Calu3 (cell line): ENCODE results near the gene CHID1. TPM values are rescaled to one million over a fixed set of nuclear protein-coding genes. Genes with fewer than 3 reads are reported as not detected.

Source experiments
- BruUV-seq: library from RNA; stranded (reverse); fragments of 400-500 nt; replicated peaks from 2 replicates; lab custom pipeline; 2021; lab: Mats Ljungman, UMichigan
- CTCF ChIA-PET: fragments of 300-600 bp; sonication (Branson Sonifier 250); formaldehyde crosslinking; loops from one replicate; lab custom pipeline; 2022; ENCODE audit warnings: antibody characterized with exemption; lab: Charles Lee
- DNase-seq: peaks from one replicate; pipeline ENCODE4 v3.0.0; 2022
- H3K27ac Mint-ChIP-seq: one replicate; pipeline ENCODE4 v1.8.0; 2022; ENCODE audit warnings: mixed read lengths; ENCODE audit not compliant: unreplicated experiment
- H3K27me3 Mint-ChIP-seq: one replicate; pipeline ENCODE4 v1.8.0; 2022; ENCODE audit warnings: mixed read lengths; ENCODE audit not compliant: unreplicated experiment
- H3K36me3 Mint-ChIP-seq: one replicate; pipeline ENCODE4 v1.8.0; 2022; ENCODE audit warnings: mild to moderate bottlenecking, moderate library complexity, mixed read lengths; ENCODE audit not compliant: insufficient read depth, unreplicated experiment
- H3K4me1 Mint-ChIP-seq: one replicate; pipeline ENCODE4 v1.8.0; 2022; ENCODE audit warnings: mild to moderate bottlenecking, low read depth, mixed read lengths; ENCODE audit not compliant: unreplicated experiment
- H3K4me3 Mint-ChIP-seq: one replicate; pipeline ENCODE4 v1.8.0; 2022; ENCODE audit warnings: mild to moderate bottlenecking, low read depth, moderate library complexity, mixed read lengths; ENCODE audit not compliant: unreplicated experiment
- H3K9me3 Mint-ChIP-seq: one replicate; pipeline ENCODE4 v1.8.0; 2022; ENCODE audit warnings: low read depth, mixed read lengths; ENCODE audit not compliant: unreplicated experiment
- CTCF ChIP-seq: fragments of 200-600 bp; IDR thresholded peaks from one replicate; pipeline ENCODE4 v1.8.0; 2022; ENCODE audit warnings: antibody characterized with exemption; ENCODE audit not compliant: unreplicated experiment
- intact Hi-C: fragments of 100-400 bp; cut with micrococcal nuclease; formaldehyde crosslinking; loops from one replicate; pipeline ENCODE4 v1.10.0; 2022; ENCODE audit not compliant: unreplicated experiment
- total RNA-seq: library from RNA; stranded (reverse); gene quantifications from 2 replicates; pipeline ENCODE4 v1.2.3, GENCODE V29; 2022

The CHID1 gene
- total RNA-seq, 1 experiment from 2014 or later: 134 TPM

- H3K27ac Mint-ChIP-seq: peak overlapping the region; percentile 43
These were observed 42.9 kb upstream of the CHID1 start for GRCh38 chr11:953512-953911.

GRCh38 chr11:952406-953385 lies 42.1 kb upstream of the CHID1 start:
- TF ChIP-seq CTCF: no peak
- CTCF ChIA-PET: interaction anchor here (0.6 to 1.7 kb wide), 14 partner anchors 15 to 120 kb away, joined by 3 to 6 read pairs (median 4); no protein-coding TSS in a partner anchor
- BruUV-seq: no TSS peak

More at GRCh38 chr11:953512-953911, 42.9 kb upstream of the CHID1 start:
- peaks cover 36% of the 10 kb centered on the region for H3K4me1 Mint-ChIP-seq
- CTCF ChIA-PET: no interaction called here
- peaks cover 37% of the 10 kb centered on the region for H3K36me3 Mint-ChIP-seq
- no peak for DNase-seq
- peak overlapping the region; percentile 56 for H3K4me3 Mint-ChIP-seq
- no peak for TF ChIP-seq CTCF
- H3K27me3 Mint-ChIP-seq: no peaks in the 10 kb centered on the region
- H3K9me3 Mint-ChIP-seq: no peaks in the 10 kb centered on the region
- intact Hi-C loops: no loop called here
- no TSS peak for BruUV-seq

GRCh38 chr11:951507-951906 lies 40.9 kb upstream of the CHID1 start:
- CTCF ChIA-PET: interaction anchor here (0.6 to 1.7 kb wide), 4 partner anchors 12 to 53 kb away, joined by 3 to 6 read pairs (median 4); no protein-coding TSS in a partner anchor
- Mint-ChIP-seq H3K27ac (no peak overlapping the region), H3K27me3 (no peaks in the 10 kb centered on the region), H3K4me1 (peaks cover 46% of the 10 kb centered on the region), H3K36me3 (peaks cover 45% of the 10 kb centered on the region), H3K9me3 (peaks cover 2% of the 10 kb centered on the region), H3K4me3 (no peak overlapping the region)
- BruUV-seq: no TSS peak
- intact Hi-C loops: no loop called here
- DNase-seq: no peak
- no peak for TF ChIP-seq CTCF

More at GRCh38 chr11:952406-953385, 42.1 kb upstream of the CHID1 start:
- Mint-ChIP-seq H3K27ac (peak overlapping the region; percentile 43), H3K27me3 (no peaks in the 10 kb centered on the region), H3K4me3 (peak overlapping the region; percentile 56), H3K36me3 (peaks cover 43% of the 10 kb centered on the region), H3K9me3 (peaks cover 2% of the 10 kb centered on the region), H3K4me1 (peaks cover 43% of the 10 kb centered on the region)
- intact Hi-C loops: no loop called here
- DNase-seq: peak; percentile 86

- H3K9me3 Mint-ChIP-seq: peaks cover 2% of the 10 kb centered on the region
- no peaks in the 10 kb centered on the region for H3K27me3 Mint-ChIP-seq
- H3K36me3 Mint-ChIP-seq: peaks cover 50% of the 10 kb centered on the region
- intact Hi-C loops: no loop called here
- peaks cover 45% of the 10 kb centered on the region for H3K4me1 Mint-ChIP-seq
- H3K27ac Mint-ChIP-seq: peak overlapping the region; percentile 38
- DNase-seq: no peak
- TF ChIP-seq CTCF: no peak
- no TSS peak for BruUV-seq
- CTCF ChIA-PET: no interaction called here
- peak overlapping the region; percentile 14 for H3K4me3 Mint-ChIP-seq
These were observed 37.1 kb upstream of the CHID1 start for GRCh38 chr11:947744-948143.
